B cell (primary cell): ENCODE measurements around the gene IL17REL. TPM values are rescaled to one million over a fixed set of nuclear protein-coding genes. Genes with fewer than 3 reads are reported as not detected.

Source experiments
- ATAC-seq: fragments of 200-7000 bp; cut with Tn5 transposase; one replicate; pipeline ENCODE4 v1.10.0; 2021; ENCODE audit warnings: low read depth, mild to moderate bottlenecking, moderate number of reproducible peaks, moderate library complexity
- CTCF ChIA-PET: fragments of 350-600 bp; sonication (Branson Sonifier 250); formaldehyde crosslinking; loops from one replicate; lab custom pipeline; 2021; ENCODE audit warnings: antibody characterized with exemption, inconsistent platforms; lab: Charles Lee
- POLR2A ChIA-PET: fragments of 350-600 bp; sonication (Branson Sonifier 250); formaldehyde crosslinking; loops from one replicate; lab custom pipeline; 2021; ENCODE audit warnings: antibody characterized with exemption; lab: Charles Lee
- DNase-seq: peaks from one replicate; pipeline ENCODE4 v3.0.0; 2013
- H2AFZ ChIP-seq: 2 replicates; pipeline ENCODE4 v1.6.1; 2012; ENCODE audit warnings: mild to moderate bottlenecking, low read depth, low read length; ENCODE audit not compliant: insufficient read depth, poor library complexity, severe bottlenecking
- H3K27ac ChIP-seq, 2 donors: 1 replicate in 1 of 2; 2 replicates in 1 of 2; pipeline ENCODE4 v1.5.1; 2012 to 2013; ENCODE audit warnings: low read length in 2 of 2, mild to moderate bottlenecking in 2 of 2, moderate library complexity in 1 of 2
- H3K27me3 ChIP-seq, 4 experiments: fragments of 200-600 bp in 1 of 4; sonication (generic) in 1 of 4; replicated peaks in 1 of 4; 1 replicate in 2 of 4; 2 replicates in 2 of 4; pipeline versions ENCODE4 v1.6.1 to v1.7.0; 2013 to 2016; ENCODE audit warnings: low read length in 3 of 4, mild to moderate bottlenecking in 2 of 4, mixed read lengths in 1 of 4, moderate library complexity in 1 of 4; ENCODE audit not compliant: insufficient read depth in 4 of 4, control insufficient read depth in 3 of 4; ENCODE audit errors: control extremely low read depth in 1 of 4
- H3K36me3 ChIP-seq, 2 experiments: replicated peaks in 1 of 2; 1 replicate in 1 of 2; 2 replicates in 1 of 2; pipeline versions ENCODE4 v1.6.1 to v1.7.1; 2013; ENCODE audit warnings: low read length in 1 of 2; ENCODE audit not compliant: insufficient read depth in 2 of 2, control insufficient read depth in 1 of 2; ENCODE audit errors: control extremely low read depth in 1 of 2, extremely low read depth in 1 of 2
- H3K4me1 ChIP-seq, 2 donors: fragments of 200-600 bp in 1 of 2; sonication (generic) in 1 of 2; 1 replicate in 1 of 2; 2 replicates in 1 of 2; pipeline versions ENCODE4 v1.5.1 to v1.6.1; 2013 to 2017; ENCODE audit warnings: low read length in 2 of 2; ENCODE audit not compliant: control insufficient read depth in 2 of 2, insufficient read depth in 2 of 2
- H3K4me2 ChIP-seq: replicated peaks from 2 replicates; pipeline ENCODE3; 2012; ENCODE audit warnings: mild to moderate bottlenecking, low read depth, low read length; ENCODE audit not compliant: poor library complexity, severe bottlenecking
- H3K4me3 ChIP-seq, 5 experiments: fragments of 200-600 bp in 1 of 5; sonication (generic) in 1 of 5; 1 replicate in 3 of 5; 2 replicates in 2 of 5; pipeline versions ENCODE4 v1.5.1 to v1.7.0; 2011 to 2016; ENCODE audit warnings: low read length in 4 of 5, mild to moderate bottlenecking in 4 of 5, low read depth in 2 of 5, control low read depth in 1 of 5, moderate library complexity in 1 of 5; ENCODE audit not compliant: insufficient read depth in 1 of 5; ENCODE audit errors: control extremely low read depth in 1 of 5, extremely low read depth in 1 of 5
- H3K79me2 ChIP-seq: fragments of 200-600 bp; sonication (generic); one replicate; pipeline ENCODE4 v1.6.0; 2016; ENCODE audit warnings: low read length; ENCODE audit not compliant: control insufficient read depth, insufficient read depth
- H3K9ac ChIP-seq: fragments of 200-600 bp; sonication (generic); 2 replicates; pipeline ENCODE4 v1.6.1; 2017; ENCODE audit warnings: mild to moderate bottlenecking, low read length, moderate library complexity
- H3K9me3 ChIP-seq, 3 donors: one replicate each; pipeline versions ENCODE4 v1.6.1 to v1.7.1; 2013; ENCODE audit warnings: low read length in 2 of 3; ENCODE audit not compliant: control insufficient read depth in 2 of 3, insufficient read depth in 1 of 3; ENCODE audit errors: control extremely low read depth in 1 of 3
- H4K20me1 ChIP-seq: 2 replicates; pipeline ENCODE4 v1.6.0; 2012; ENCODE audit warnings: mild to moderate bottlenecking, low read length; ENCODE audit not compliant: insufficient read depth, control insufficient read depth, poor library complexity, severe bottlenecking
- H3K27ac Mint-ChIP-seq: one replicate; pipeline ENCODE4 v1.8.0; 2021; ENCODE audit warnings: mixed read lengths
- H3K27me3 Mint-ChIP-seq: one replicate; pipeline ENCODE4 v1.8.0; 2021; ENCODE audit warnings: mixed read lengths
- H3K4me1 Mint-ChIP-seq: one replicate; pipeline ENCODE4 v1.8.0; 2021; ENCODE audit warnings: mixed read lengths
- H3K4me3 Mint-ChIP-seq: one replicate; pipeline ENCODE4 v1.8.0; 2021; ENCODE audit warnings: mixed read lengths
- H3K9me3 Mint-ChIP-seq: one replicate; pipeline ENCODE4 v1.8.0; 2022; ENCODE audit warnings: mixed read lengths; ENCODE audit not compliant: insufficient read depth
- EZH2 ChIP-seq: IDR thresholded peaks from 2 replicates; pipeline ENCODE4 v1.6.1; 2012; ENCODE audit warnings: borderline replicate concordance, low read depth, mild to moderate bottlenecking, moderate library complexity, low read length; ENCODE audit not compliant: insufficient read depth, poor library complexity, severe bottlenecking
- WGBS: methylation state at CpG from one replicate; pipeline ENCODE4 v1.1.5; 2013; ENCODE audit warnings: missing lambda C conversion rate; ENCODE audit not compliant: insufficient coverage; 5-methylcytosine and 5-hydroxymethylcytosine counted together
- intact Hi-C: fragments of 100-400 bp; cut with micrococcal nuclease; formaldehyde crosslinking; loops from one replicate; pipeline ENCODE4 v1.10.0; 2022
- polyA plus RNA-seq: library from polyadenylated mRNA; depleted of rRNA; stranded (reverse); fragments of >200 nt; gene quantifications from 2 replicates; pipeline ENCODE4 v1.2.3, GENCODE V29; 2012
- total RNA-seq, 2 donors: library from RNA; stranded (reverse); fragments of 120-200 nt in 1 of 2; gene quantifications; 1 replicate in 1 of 2; 2 replicates in 1 of 2; pipeline versions ENCODE4 v1.2.3 to v1.2.4, GENCODE V29; 2013 to 2022
- TF ChIP-seq, protein P1 (sequence below): fragments of 200-600 bp; IDR thresholded peaks from one replicate; pipeline ENCODE4 v1.8.0; 2022; ENCODE audit warnings: antibody characterized with exemption, mild to moderate bottlenecking

IL17REL gene
- total and polyA plus RNA-seq, 2 donors (not counting 1 experiment from before 2014, with no cell fraction given) = 0.09 to 0.10 TPM

DNA sequence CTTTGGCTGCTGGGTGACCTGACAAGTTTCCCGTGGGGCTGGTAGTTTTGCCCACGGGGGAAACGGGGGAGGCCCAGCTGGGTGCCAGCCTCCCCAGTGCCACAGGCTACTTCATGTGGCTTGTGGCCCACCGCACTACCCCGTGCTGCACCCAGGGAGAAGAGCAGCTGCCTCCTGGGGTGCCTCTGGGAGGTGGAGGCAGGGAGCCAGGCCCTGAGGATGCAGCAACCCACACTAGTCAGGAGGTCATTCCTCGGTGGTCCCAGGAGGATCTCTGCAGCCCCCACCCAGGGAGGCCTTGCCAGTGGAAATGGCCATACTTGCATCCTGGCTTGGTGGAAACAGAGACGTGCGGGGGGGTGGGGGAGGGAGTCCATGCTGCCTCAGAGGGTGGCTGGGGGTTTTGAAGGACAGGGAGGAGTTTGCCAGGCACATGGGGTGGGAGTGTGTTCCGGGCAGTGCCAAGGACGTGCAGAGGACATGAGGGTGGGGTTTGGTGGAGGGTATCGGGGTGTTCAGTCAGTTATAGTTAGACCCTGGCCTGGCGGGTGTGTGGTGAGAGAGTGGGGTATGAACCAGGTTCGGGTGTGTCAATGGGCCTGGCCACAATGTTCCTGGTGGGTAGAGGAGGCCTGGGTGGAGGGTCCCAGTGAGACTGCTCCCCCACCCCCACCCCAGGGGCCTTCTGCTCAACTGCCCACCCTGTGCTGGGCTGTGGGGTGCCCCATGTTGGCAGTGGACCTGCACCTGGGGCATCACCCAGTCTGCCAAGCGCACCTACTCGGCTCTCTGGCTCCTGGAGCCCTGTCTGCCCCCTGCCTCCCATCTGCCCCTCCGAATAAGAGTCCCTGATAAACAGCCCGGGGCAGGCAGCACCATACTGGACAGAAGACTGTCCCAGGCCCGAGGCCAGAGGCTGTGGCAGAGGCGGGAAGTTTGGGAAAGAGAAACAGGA, 48.2 kb downstream of the IL17REL start:
- intact Hi-C loops = no loop called here
- Histone ChIP-seq H3K9ac (no peak overlapping the region), H3K4me2 (no peak overlapping the region), H3K4me3 (no peak overlapping the region), H3K27me3 (no peaks in the 10 kb centered on the region), H3K27ac (peak overlapping the region in 1 of 2 donors; percentile 15), H3K36me3 (peaks cover 0 to 30% of the 10 kb centered on the region in 2 experiments), H3K9me3 (no peaks in the 10 kb centered on the region), H2AFZ (no peak overlapping the region), H3K4me1 (peaks cover 42 to 56% of the 10 kb centered on the region in 2 donors), H3K79me2 (peaks cover 25% of the 10 kb centered on the region), H4K20me1 (peaks cover 70% of the 10 kb centered on the region)
- Mint-ChIP-seq H3K9me3 (no peaks in the 10 kb centered on the region), H3K27ac (peak overlapping the region; percentile 65), H3K4me1 (peaks cover 55% of the 10 kb centered on the region), H3K27me3 (no peaks in the 10 kb centered on the region), H3K4me3 (peak overlapping the region; percentile 91)
- ChIA-PET CTCF (interaction anchor here (0.7 to 3.8 kb wide), 2 partner anchors 29 to 33 kb away, joined by 4 to 14 read pairs; no protein-coding TSS in a partner anchor), POLR2A (interaction anchor here (3.4 to 5.7 kb wide), 2 partner anchors 29 to 34 kb away, joined by 16 to 75 read pairs; no protein-coding TSS in a partner anchor)
- ATAC-seq (no peak), DNase-seq (peak; percentile 33)
- 75% methylated on average over 15 of the region's 19 CpGs for WGBS
- no peak for TF ChIP-seq EZH2
- TF ChIP-seq, protein P1, sequence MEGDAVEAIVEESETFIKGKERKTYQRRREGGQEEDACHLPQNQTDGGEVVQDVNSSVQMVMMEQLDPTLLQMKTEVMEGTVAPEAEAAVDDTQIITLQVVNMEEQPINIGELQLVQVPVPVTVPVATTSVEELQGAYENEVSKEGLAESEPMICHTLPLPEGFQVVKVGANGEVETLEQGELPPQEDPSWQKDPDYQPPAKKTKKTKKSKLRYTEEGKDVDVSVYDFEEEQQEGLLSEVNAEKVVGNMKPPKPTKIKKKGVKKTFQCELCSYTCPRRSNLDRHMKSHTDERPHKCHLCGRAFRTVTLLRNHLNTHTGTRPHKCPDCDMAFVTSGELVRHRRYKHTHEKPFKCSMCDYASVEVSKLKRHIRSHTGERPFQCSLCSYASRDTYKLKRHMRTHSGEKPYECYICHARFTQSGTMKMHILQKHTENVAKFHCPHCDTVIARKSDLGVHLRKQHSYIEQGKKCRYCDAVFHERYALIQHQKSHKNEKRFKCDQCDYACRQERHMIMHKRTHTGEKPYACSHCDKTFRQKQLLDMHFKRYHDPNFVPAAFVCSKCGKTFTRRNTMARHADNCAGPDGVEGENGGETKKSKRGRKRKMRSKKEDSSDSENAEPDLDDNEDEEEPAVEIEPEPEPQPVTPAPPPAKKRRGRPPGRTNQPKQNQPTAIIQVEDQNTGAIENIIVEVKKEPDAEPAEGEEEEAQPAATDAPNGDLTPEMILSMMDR = no peak
